Activated T-cell treated with anti-CD3 and anti-CD28 coated beads, Interleukin-2, amount 50 U/mL, for 48 hours (primary cell): Measurements from ENCODE around the gene PLRG1.
"Not testable (repeated sequence)": the region's sequence is repeated elsewhere in the genome, so short reads cannot be mapped to it uniquely, and the experiment has no call there.

Experiments
- DNase-seq, 2 experiments: peaks; one replicate each; pipeline ENCODE4 v3.0.0-alpha.2; 2020

PLRG1 gene

DNA sequence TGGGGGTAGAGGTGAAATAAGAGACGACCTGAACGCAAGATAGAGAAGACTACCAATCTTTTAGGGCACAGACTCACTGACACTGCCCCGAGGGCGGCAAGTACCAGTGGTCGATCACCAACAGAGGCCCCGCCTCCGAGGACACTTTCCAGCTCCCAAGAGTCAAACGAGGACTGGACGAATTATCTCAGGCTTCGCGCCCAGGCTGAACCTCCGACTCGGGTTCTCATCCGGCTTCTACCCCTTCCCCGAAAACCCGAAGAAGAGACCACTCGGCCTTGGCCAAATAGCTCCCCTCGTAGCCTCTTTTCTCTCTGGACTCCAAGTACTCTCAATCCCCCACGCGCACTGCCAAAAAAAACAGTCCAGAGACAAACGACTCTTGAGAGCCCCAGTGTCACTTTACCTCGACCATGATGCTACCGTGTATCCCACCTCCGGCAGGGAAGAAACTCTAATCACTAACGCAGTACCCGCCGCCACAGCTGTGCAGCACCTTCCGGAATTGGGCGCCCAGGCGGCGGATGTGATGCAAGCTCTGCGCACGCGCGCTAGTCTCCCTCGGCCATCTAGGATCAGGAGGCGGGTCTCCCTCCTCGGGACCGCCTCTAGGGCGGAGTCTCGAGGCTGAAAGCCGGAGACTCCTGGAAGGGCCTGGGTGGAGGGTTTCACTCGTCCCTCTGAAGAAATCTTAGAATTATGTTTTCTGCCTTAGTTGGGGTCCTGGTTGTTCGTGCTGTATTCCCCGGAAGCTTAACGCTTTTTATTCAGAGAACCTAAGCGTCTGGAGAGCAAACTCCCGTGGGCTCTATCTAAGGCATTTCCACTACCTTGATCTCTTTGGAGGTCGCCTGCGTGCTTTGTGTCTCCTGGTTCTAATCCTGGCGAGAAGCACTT is at the start of gene PLRG1:
PLRG1 (minus strand) TSS at position 507 of the 897 bp plus-strand sequence; CDS start at position 415, 92 bp downstream.
- DNase-seq: peak; percentile 95 to 97

DNA sequence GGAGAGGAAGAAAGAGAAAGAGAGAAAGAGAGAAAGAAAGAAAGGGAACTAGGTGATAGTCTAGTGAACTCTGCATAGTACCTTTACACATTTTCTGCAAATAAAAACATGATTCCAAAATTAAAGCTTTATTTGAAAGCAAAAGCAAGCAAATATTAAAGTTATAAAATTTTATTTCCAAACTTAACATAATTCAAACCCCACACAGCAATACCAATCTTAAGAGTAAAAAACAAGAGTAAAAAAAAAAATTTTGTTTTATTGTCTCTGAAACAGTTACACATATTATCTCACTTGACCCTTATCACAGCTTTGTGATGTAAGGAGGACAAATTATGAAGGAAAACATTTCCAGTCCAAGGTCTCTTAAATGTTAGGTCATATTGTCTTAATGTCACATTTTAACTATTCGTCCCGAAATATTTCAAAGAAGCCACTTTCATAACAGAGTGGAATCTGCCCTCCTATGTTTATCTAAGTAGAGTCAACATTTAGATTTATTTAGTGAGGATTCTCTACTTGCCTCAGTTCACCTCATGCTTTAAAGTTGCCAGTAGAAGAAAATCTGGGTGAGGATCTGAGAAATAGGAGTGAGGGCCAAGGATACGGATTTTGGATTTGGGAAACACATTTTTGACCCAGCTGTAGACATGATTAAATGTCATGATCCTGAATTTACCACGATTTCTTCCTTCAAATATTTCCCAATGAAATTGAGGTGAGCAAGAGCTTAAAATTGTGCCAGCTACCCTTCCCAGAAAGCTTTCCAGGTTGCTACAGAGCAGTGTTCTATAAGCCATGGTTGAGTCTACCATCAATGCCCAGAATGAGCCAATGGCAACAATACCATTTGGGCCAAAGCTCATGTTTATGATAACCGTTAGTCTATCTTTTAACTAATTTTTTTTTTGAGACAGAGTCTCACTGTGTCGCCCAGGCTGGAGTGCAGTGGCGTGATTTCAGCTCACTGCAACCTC is 47.9 kb upstream of the PLRG1 start:
- no peak for DNase-seq

DNA sequence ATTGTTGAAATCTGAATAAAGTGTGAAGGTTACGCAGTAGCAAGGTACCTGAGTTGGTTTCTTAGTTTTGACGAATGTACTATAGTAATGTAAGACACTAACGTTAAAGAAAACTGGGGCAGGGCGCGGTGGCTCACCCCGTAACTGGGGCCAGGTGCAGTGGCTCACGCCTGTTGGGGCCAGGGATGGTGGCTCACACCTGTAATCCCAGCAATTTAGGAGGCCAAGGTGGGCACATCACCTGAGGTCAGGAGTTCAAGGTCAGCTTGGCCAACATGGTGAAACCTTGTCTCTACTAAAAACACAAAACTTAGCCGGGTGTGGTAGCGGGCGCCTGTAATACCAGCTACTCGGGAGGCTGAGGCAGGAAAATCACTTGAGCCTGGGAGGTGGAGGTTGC is 47.1 kb upstream of the PLRG1 start:
- DNase-seq: not testable (repeated sequence)

DNA sequence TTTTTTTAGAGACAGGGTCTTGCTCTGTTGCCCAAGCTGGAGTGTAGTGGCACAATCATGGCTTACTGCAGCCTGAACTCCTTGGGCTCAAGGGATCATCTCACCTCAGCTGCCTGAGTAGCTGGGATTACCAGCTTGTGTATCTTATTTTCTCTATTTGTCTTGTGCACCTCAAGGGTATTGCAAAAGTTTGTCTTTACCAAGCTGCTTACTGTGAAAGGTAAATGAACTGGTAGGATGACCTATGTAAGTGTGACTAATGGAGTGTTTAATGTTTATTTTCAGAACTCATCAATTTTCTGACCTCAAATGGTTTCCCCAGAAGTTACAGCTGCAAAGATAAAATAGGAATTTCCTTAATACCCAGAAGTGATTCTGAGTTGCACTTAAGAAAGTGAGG is 45.6 kb upstream of the PLRG1 start:
- no peak for DNase-seq

DNA sequence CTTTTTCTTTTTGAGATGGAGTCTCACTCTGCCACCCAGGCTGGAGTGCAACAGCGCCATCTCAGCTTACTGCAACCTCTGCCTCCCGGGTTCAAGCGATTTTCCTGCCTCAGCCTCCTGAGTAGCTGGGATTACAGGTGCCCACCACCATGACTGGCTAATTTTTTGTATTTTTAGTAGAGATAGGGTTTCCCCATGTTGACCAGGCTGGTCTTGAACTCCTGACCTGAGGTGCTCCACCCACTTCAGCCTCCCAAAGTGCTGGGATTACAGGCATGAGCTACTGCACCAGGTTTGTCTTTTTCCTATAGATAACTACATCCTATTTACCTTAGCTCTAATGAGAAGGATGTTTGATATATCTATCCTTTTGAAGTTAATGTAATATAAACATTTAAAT is 44.1 kb upstream of the PLRG1 start:
- not testable (repeated sequence) for DNase-seq

DNA sequence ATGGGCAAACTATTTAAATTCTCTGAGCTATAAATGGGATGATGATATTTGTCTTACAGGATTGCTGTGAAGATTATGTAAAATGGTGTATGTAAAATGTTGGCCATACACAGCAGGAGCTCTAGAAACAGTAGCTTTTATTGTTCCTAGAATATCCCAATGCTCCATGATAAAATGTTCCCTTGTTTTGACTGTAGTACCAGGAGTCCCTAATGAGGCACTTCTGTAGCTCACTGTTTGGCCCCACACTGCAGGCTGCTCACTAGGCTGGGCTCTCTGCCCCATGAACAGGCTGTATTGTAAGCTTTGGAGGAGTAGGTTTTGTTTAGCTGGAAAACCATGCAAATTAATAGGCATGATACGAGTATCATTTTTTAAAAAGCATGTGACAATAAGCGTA is 43.7 kb upstream of the PLRG1 start:
- DNase-seq: no peak

DNA sequence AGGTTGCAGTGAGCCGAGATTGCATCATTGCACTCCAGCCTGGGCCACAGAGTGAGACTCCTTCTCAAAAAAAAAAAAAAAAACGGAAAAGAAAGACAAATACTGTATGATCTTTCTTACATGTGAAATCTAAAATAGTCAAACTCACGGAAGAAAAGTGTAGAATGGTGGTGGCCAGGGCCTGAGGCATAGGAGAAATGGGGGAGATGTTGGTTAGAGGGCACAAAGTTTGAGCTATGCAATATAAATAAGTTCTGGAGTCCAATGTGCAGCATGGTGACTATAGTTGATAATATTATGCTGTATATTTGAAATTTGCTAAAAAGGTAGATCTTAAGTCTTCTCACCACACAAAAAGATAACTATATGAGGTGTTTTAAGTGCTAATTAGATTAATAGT is 41.7 kb upstream of the PLRG1 start:
- DNase-seq: no peak

DNA sequence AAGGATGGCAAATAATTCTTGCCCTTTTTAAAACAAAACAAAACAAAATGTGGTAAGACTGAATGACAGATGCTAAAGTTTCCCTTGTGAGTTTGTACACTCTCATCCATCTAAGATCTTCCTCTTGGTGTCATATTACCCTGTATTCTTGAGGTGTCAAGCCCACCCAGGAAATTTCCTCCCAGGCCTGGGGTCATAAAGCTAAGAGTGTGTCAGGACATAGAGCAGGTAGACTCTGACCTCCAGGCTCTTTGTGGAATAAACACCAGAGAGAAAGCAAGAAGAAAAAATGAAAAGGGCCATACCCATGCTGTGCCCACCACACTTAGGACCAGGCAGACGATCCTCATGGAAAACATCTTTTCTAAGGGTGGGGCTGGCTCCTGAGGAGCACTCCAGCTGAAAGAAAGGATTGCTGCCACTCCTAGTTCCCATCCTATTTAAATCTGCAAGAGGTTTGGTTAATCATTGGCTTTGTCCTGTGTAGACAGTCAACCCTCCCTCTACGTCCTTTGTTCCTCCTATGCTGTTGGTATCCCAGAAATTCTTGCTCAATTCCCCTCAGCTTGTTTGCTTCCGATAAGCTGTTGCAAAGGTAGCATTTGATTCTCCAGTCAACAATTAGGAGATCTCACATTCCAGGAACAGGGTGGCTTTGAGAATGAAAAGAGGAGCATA is 40.3 kb upstream of the PLRG1 start, which contains the start of gene FGA:
FGA (minus strand) TSS at position 414 of the 678 bp plus-strand sequence; CDS start at position 359, 55 bp downstream.
- DNase-seq: no peak

DNA sequence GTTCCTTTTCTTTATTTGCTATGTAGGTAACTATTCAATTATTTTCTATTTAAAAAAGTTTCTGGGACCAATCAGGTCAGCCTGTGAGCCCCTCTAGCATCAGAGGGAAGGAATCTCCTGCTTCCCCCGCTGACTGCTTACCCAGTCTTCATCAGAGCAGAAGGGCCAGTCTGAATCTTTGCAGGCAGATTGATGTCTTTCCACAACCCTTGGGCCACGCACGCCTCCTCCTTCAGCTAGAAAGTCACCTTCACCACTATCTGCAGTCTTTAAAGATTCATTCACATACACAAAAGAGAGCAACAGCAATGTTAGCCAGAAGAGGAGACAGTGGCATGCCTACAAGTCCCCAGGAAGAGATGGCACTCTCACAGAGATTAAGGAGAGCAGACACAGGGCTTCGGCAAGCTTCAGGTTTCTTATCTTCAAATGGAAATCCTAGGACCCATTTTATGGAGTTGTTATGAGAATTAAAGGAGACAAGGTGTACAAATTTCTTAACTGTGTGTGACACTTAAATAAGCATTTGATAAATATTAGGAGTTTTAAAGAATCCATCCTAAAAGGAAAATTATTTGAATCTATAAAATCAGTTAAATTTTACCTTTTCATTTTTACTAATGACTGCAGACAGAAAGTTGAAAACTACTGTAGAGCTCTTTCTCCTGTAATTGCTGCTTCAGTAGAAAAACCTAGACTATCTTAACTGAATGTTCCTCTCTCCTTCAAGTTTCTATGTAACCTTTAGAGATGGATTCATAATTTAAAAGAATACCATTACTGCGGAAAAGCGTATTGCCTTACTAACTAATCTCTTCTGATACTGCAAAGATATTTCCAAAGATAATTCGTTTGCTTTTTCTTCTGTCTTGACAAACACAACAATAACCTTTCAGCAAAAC is 39.3 kb upstream of the PLRG1 start:
- DNase-seq: no peak

DNA sequence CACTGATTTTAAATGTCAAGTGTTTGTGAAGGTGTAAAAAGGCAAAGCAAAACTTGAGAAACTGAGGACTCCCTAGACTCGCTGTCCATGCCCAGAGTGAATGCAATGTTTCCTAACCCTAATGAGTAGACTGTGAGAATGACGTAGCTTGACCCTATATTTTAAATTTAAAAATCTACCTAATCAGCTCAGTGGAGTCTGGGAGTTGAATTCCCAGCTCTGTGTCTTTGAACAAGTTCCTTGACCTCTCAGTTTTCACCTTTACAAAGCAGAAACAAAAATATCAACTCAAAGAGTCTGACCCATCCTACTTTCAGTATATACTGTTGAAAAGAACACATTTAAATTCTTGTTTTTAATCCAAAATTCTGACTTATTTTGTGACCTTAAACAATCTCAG is 38.0 kb upstream of the PLRG1 start:
- no peak for DNase-seq

DNA sequence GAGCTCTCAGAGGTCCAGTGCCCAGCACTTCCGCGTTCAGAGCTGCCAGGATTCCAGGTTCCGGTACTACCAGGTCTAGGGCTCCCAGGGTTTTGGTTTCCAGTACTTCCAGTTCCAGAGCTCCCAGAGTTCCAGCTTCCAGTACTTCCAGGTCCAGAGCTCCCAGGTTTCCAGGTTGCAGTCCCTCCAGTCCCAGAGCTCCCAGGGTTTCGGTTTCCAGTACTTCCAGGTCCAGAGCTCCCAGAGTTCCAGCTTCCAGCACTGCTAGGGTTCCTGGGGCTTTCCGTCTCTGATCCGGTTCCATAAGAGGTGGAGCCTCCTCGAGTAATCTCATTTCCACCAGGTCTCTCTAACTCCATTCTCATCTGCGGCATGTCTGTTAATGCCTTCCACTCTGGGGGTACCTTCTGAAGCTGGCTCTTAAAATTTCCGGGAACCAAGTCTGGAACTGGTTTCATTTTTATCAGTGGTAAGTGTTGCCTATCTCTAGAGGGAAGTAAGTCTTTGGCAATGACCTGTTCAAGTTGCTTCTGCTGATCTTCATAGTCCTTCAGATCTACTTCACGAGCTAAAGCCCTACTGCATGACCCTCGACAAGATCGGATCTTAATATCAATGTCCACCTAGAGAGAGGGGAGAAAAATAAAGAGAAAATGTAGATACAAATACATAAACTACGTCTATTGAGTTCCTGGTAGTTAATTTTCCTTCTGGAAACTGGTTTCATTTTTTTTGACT is 36.3 kb upstream of the PLRG1 start:
- DNase-seq: no peak

DNA sequence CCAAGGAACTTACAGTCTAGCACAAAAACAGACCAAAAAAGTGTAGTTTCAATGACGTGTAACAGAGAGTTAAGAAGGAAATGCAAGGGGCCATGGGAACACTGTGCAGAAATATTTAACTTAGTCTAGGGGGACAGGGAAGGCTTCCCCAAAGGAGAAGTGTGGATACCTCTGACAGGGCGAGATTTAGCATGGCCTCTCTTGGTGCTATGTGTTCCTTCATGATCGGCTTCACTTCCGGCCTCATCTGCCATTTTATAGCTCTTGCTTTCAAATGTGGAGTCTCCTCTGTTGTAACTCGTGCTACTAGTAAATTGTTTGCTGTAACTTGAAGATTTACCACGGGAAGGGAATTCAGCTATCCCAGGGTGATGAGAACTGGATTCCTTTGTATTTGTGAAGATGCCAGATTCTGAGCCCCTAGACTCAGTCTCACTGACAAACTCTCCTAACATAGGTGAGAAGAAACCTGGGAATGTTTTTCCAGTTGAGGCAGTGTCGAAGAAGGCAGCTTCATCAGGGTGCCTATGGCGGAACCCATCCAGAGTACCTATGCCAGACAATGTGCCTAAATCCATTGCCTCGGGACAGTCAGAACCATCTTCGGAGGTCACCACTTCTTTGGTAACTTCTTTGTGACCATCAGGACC is 35.3 kb upstream of the PLRG1 start:
- no peak for DNase-seq

DNA sequence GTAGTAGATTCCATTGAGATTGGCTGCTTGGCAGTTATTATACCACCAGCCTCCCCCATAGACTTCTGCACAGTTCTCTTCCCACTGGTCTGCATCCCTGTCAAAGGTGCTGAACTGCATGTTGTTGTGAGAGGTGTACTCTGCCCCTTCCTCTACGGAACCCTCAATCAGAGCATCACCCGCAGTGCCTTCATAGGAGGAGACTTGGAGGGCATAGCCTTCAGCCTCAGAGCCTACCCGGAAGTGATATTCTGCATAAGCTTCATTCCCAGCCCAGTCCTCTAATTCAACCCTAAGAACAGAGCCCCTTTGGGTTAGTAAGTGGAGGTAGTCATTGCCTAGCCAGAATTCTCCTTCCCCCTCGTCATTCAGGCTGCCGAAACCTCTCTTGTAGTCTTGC is 34.1 kb upstream of the PLRG1 start:
- DNase-seq: no peak

DNA sequence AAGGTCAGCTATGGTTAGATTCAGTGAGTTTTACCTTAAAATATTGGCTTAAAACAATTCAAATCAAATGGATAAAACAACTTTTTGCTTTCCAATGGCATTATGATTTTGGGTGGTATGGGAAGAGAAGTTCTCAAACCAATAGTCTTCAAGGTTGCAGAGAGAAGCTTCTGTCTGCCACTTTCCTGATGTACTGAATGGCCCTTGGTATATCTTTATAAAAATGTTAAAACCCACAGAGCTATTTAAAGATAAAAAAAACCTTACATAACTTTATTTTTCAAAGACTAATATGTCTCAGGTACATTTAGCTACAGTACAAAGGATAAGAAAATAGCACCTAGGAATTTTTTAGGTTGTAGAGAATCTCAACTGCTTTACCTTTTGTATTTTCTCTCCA is 33.5 kb upstream of the PLRG1 start:
- no peak for DNase-seq

DNA sequence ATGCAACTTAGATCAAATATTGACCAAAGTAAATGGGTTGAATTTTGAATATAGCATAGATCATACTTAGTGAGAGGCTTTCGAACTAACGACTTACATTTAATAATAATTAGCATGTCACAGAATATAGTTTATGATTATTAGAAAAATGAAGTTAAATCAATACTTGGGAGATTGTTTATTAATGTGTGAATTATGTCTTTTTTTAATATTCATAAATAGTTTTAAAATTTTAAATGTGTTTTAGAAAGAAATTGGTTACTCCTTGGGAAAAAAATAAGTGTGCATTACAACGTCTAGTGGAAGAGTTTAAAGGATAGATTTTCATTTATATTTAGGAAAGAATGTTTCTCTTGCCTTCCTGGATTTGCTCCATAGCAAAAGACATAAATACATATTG is 33.0 kb upstream of the PLRG1 start:
- DNase-seq: no peak

DNA sequence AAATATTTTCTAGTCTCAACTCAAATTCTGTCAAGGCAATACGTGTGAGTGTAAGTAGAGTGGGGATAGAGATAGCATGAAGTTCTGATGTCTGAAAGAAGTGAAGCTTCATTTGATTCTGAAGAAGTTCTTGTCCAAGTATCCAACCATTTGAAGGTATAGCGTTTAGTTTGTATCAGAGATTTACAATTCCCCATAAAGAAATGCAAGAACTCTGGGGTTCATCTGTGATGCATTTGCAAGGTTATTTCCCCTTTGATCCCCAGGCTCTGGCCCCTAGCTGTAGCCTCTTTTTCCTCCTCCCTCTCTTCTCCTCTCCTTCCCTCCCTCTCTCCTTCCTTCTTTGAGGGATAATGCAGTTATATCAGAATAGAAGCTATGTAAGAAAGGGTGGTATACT is 32.5 kb upstream of the PLRG1 start:
- no peak for DNase-seq

DNA sequence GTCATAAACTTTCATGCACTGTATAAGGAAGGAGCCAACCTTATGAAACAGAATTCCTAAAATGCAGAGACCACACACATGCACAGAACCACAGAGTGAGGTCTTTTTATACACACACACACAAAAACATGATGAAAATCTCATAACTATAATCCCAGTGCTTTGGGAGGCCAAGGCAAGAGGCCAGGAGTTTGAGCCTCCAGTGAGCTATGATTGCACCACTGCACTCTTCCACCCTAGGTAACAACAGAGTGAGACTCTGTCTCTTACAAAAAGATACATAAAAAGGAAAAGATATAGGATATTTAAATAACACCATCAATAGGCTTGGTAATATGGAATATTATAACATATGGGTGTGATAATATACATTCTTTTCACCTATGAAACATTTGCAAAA is 29.7 kb upstream of the PLRG1 start:
- DNase-seq: no peak

DNA sequence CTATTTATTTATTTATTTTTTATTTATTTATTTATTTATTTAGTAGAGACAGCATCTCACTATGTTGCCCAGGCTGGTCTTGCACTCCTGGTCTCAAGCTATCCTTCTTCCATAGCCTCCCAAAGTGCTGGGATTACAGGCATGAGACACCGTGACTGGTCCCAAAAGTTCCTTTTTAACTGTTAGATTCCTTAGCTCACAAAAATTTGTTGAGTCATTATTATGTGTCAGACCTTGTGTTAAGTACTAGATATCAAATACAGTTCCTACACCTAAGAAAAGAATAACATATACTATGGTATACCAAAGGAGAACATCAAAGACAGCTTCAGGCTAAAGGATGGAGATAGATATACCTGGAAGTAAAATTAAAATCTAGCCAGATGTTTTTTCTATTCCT is 28.7 kb upstream of the PLRG1 start:
- no peak for DNase-seq

DNA sequence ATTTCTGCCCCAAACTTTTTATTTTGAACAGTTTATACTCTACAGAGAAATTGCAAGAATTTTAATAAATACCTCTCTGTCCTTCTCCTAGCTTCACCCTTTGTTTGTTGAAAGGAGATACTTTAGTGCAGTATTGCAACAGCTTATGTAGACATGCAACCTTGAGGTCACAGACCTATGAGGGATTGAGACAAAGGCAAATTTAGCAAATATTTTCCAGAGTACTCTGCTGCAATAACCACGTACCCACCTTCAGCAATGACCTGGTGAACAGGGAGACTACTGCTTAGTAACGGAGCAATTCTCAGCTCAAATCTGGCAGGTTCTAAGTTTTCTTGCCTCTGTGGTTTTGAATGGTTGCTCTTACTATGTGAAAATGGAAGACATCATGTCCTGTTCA is 27.1 kb upstream of the PLRG1 start:
- DNase-seq: no peak

DNA sequence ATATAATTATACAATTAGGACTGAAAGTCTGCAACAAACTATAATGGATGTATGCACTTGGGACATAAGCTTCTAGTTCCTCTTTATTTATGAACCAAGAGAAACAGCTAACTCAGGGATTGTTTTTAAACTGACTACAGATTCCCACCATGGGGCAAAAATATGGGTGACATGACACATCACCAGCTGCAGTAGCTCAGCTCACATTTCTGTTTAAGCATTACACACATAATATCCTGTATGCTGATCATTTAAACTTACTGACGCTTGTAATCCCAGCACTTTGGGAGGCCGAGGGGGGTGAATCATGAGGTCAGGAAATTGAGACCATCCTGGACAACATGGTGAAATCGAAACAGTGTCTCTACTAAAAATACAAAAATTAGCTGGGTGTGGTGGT is 24.1 kb upstream of the PLRG1 start:
- DNase-seq: no peak
